Subcutaneous adipose tissue (tissue), 4 donors: ENCODE results near the gene MICU1. TPM values are rescaled to one million over a fixed set of nuclear protein-coding genes. Genes with fewer than 3 reads are reported as not detected.

Experiments used
- total RNA-seq, 4 donors: library from RNA; depleted of rRNA; stranded (reverse); fragments of >200 nt; gene quantifications; one replicate each; pipeline ENCODE4 v1.1.0, GENCODE V29; 2016
- TF ChIP-seq, protein P1 (sequence below): fragments of 450-650 bp; IDR thresholded peaks from one replicate; pipeline ENCODE4 v1.5.1; 2016; ENCODE audit warnings: low read depth, mild to moderate bottlenecking, control low read depth, antibody characterized with exemption, moderate library complexity

Gene MICU1
- total RNA-seq, 4 donors from 2014 or later = 26.9 to 42.5 (median 34.9) TPM

DNA sequence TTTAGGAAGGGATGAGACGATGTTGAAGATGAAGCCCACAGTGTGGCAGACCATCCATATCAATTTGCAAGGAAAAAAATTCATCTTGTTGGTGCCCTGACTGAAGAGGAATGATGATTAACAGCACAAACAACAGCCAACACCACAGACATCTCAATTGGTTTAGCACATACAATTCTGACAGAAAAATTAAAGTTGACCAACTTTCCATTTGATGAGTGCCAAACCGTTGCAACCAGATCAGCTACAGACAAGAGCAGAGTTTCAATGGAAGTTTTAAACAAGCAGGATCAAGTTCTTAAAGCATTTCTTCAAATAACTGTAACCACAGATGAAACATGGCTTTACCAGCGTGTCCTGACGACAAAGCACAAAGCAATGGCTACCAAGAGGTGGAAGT, 138.8 kb downstream of the MICU1 start:
- TF ChIP-seq, protein P1, sequence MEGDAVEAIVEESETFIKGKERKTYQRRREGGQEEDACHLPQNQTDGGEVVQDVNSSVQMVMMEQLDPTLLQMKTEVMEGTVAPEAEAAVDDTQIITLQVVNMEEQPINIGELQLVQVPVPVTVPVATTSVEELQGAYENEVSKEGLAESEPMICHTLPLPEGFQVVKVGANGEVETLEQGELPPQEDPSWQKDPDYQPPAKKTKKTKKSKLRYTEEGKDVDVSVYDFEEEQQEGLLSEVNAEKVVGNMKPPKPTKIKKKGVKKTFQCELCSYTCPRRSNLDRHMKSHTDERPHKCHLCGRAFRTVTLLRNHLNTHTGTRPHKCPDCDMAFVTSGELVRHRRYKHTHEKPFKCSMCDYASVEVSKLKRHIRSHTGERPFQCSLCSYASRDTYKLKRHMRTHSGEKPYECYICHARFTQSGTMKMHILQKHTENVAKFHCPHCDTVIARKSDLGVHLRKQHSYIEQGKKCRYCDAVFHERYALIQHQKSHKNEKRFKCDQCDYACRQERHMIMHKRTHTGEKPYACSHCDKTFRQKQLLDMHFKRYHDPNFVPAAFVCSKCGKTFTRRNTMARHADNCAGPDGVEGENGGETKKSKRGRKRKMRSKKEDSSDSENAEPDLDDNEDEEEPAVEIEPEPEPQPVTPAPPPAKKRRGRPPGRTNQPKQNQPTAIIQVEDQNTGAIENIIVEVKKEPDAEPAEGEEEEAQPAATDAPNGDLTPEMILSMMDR = no peak

DNA sequence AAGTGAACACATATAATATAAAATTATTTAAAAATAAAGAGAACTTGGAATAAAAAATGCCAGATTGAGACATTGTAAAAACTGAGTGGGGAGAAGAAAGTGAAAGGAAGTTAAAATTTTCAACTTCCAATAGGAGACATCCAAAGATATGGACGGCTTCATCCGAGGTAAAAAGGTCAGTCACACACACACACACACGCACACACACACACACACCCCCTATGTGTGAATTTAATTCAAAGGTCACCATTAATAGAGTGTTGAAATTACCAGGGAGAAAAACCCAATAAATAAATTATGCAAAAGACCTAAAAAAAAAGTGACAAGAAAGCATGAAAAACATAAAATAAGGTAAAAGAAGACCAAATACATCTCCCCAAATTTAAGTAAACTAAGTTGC, 140.2 kb downstream of the MICU1 start:
- TF ChIP-seq, protein P1 = no peak

DNA sequence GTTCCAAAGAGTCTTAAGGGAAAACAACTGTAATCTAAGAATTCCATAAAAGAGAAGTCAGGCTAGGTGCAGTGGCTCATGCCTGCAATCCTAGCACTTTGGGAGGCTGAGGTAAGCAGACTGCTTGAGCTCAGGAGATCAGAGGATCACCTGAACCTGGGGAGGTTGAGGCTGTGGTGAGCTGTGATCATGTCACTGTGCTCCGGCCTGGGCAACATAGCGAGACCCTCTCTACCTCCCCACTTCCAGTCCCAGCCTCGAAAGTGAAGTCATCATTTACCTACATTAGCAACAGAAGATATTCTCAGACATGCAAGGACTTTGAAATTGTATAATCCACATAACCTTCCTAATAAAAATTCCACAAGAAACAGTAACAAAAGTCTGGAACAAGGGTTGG, 141.4 kb downstream of the MICU1 start:
- TF ChIP-seq, protein P1 = no peak

DNA sequence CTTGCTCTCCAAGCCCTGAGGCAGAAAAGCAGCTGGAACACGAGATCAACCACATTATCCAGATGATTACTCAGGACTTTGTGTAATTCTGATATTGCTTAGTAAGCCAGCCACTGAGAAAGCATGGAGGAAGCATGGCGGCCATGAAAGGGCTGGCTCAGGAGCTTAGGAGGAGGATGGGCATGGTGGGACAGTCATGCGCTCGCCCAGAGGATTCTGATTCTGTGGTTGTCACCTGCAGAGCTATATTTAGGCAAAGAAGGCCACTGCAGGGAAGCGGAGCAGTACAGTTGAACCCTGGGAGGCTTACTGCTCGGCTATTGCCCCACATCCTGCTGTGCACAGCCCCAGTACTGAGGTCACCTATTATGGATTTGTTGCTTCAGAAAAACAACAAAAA, 142.4 kb downstream of the MICU1 start:
- TF ChIP-seq, protein P1 = no peak

DNA sequence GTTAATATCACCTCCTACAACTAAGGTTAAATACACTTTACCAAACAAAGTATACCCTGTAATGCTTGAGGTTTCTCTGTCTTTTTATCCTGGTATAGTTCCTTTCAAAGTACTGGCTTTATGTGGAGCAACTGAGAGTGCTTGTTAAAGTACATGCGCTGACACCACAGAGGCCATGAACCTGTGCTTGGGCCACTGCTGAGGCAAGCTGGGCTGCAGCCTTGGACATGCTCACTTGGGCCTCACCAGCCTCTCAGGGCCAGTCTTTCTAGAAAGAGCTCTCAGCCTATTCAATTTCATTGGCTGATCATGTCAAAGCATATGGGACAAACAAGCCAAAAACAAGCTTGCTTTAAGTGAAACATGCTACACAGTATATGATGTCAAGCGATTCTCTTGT, 145.0 kb downstream of the MICU1 start:
- TF ChIP-seq, protein P1 = no peak

DNA sequence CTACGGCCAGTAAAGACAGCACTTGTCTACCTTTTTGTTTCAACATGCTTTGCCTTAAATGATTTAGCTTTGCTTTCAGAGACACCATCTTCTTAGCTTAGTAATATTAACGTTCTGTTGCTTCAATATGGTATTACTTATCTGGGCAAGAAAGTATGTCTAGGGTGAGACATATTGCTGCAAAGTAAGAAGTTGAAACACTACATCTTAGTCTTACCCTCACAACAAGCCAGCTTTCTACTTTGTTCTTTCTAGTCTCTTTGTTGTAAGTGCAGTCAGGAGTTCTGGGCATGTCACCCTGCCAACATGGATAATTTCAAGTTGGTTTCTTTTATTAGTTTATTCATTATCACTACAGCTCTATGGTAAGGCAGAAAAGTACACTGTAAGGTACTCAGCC, 148.4 kb downstream of the MICU1 start:
- TF ChIP-seq, protein P1 = no peak

DNA sequence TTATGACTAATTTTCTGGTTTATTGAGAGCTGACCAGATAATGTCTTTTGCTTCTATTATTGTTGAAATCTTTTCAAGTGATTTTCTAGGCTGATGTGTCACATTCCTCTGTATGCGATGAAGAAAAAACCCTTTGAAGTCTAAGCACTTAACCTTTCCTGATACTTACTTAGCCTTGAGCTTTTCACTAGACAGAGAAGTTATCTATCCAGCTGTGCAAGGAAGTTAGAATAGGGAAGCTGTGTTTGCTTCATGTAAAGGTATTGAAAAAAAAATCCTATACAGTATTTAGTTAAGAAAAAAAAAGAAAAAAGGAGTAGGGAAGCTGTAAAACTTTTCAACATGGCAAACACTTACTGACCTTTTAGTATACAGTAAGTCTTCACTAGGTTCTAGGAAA, 153.6 kb downstream of the MICU1 start:
- TF ChIP-seq, protein P1 = no peak
